Panc1 (cell line): ENCODE results near the gene UQCC5. TPM values are rescaled to one million over a fixed set of nuclear protein-coding genes. Genes with fewer than 3 reads are reported as not detected.

Source experiments
- ATAC-seq: fragments of 200-7000 bp; cut with Tn5 transposase; 2 replicates; pipeline ENCODE4 v1.9.1; 2020; ENCODE audit warnings: mild to moderate bottlenecking, moderate library complexity
- BruUV-seq: library from RNA; stranded (reverse); fragments of 400-500 nt; replicated peaks from 2 replicates; lab custom pipeline; 2021; lab: Mats Ljungman, UMichigan
- CTCF ChIA-PET: fragments of 300-600 bp; sonication (Branson Sonifier 250); formaldehyde crosslinking; loops from one replicate; lab custom pipeline; 2022; ENCODE audit warnings: antibody characterized with exemption; lab: Charles Lee
- POLR2A ChIA-PET: fragments of 300-600 bp; sonication (Branson Sonifier 250); formaldehyde crosslinking; loops from one replicate; lab custom pipeline; 2022; ENCODE audit warnings: antibody characterized with exemption; lab: Charles Lee
- DNase-seq: peaks from one replicate; pipeline ENCODE4 v3.0.0-alpha.2; 2010; ENCODE audit warnings: low read depth, low spot score
- H3K27ac ChIP-seq: 2 replicates; pipeline ENCODE4 v1.5.1; 2011; ENCODE audit warnings: mild to moderate bottlenecking, low read length, inconsistent platforms
- H3K27me3 ChIP-seq: fragments of 200-500 bp; sonication (Bioruptor generic); 2 replicates; pipeline ENCODE4 v1.6.0; 2014; ENCODE audit warnings: low read length, inconsistent platforms; ENCODE audit not compliant: control insufficient read depth, insufficient read depth
- H3K36me3 ChIP-seq: fragments of 200-500 bp; sonication (Bioruptor generic); 2 replicates; pipeline ENCODE4 v1.5.1; 2014; ENCODE audit warnings: inconsistent platforms, mild to moderate bottlenecking, low read length, moderate library complexity; ENCODE audit not compliant: control insufficient read depth, insufficient read depth
- H3K4me1 ChIP-seq: 2 replicates; pipeline ENCODE4 v1.5.1; 2011; ENCODE audit warnings: inconsistent platforms, mild to moderate bottlenecking, low read length, moderate library complexity; ENCODE audit not compliant: control insufficient read depth, insufficient read depth
- H3K4me3 ChIP-seq, 2 experiments: 2 replicates each; pipeline ENCODE4 v1.5.1; 2011 to 2012; ENCODE audit warnings: low read depth in 2 of 2, low read length in 2 of 2, mild to moderate bottlenecking in 2 of 2, inconsistent platforms in 1 of 2, moderate library complexity in 1 of 2
- H3K9me3 ChIP-seq: fragments of 200-500 bp; sonication (Bioruptor generic); 2 replicates; pipeline ENCODE4 v1.5.1; 2014; ENCODE audit warnings: low read depth, mild to moderate bottlenecking, inconsistent platforms, low read length, moderate library complexity; ENCODE audit not compliant: control insufficient read depth, insufficient read depth
- POLR2AphosphoS5 ChIP-seq: IDR thresholded peaks from 2 replicates; pipeline ENCODE4 v1.6.1; 2012; ENCODE audit warnings: mild to moderate bottlenecking, low read depth, low read length, moderate library complexity
- SIN3A ChIP-seq: IDR thresholded peaks from 2 replicates; pipeline ENCODE4 v1.6.1; 2012; ENCODE audit warnings: low read depth, mild to moderate bottlenecking, low read length, moderate library complexity, borderline replicate concordance; ENCODE audit not compliant: insufficient read depth
- TCF7L2 ChIP-seq: IDR thresholded peaks from 2 replicates; pipeline ENCODE4 v1.6.1; 2011; ENCODE audit warnings: mild to moderate bottlenecking, low read depth, low read length, inconsistent platforms
- in situ Hi-C: cut with HindIII; loops from 2 replicates; pipeline ENCODE4 v1.10.0; 2016; ENCODE audit warnings: low sequenced_read_pairs, low pct_unique_long_range_greater_than_20kb
- intact Hi-C: fragments of 100-400 bp; cut with micrococcal nuclease; formaldehyde crosslinking; loops from one replicate; pipeline ENCODE4 v1.10.0; 2022; ENCODE audit not compliant: unreplicated experiment
- total RNA-seq: library from RNA; stranded (reverse); gene quantifications from one replicate; pipeline ENCODE4 v1.2.1, GENCODE V29; 2021; ENCODE audit not compliant: unreplicated experiment
- TF ChIP-seq, protein P1 (sequence below), 2 experiments: IDR thresholded peaks; 2 replicates each; pipeline ENCODE4 v1.6.1; 2011 to 2012; ENCODE audit warnings: low read depth in 2 of 2, control low read depth in 1 of 2, low read length in 1 of 2, mild to moderate bottlenecking in 1 of 2, moderate library complexity in 1 of 2; ENCODE audit not compliant: insufficient read depth in 1 of 2
- TF ChIP-seq, protein P2 (sequence below): fragments of 450-650 bp; IDR thresholded peaks from 2 replicates; pipeline ENCODE4 v1.5.1; 2017; ENCODE audit warnings: mild to moderate bottlenecking

The UQCC5 gene
- total RNA-seq, 1 experiment from 2014 or later, result 27.3 TPM

DNA sequence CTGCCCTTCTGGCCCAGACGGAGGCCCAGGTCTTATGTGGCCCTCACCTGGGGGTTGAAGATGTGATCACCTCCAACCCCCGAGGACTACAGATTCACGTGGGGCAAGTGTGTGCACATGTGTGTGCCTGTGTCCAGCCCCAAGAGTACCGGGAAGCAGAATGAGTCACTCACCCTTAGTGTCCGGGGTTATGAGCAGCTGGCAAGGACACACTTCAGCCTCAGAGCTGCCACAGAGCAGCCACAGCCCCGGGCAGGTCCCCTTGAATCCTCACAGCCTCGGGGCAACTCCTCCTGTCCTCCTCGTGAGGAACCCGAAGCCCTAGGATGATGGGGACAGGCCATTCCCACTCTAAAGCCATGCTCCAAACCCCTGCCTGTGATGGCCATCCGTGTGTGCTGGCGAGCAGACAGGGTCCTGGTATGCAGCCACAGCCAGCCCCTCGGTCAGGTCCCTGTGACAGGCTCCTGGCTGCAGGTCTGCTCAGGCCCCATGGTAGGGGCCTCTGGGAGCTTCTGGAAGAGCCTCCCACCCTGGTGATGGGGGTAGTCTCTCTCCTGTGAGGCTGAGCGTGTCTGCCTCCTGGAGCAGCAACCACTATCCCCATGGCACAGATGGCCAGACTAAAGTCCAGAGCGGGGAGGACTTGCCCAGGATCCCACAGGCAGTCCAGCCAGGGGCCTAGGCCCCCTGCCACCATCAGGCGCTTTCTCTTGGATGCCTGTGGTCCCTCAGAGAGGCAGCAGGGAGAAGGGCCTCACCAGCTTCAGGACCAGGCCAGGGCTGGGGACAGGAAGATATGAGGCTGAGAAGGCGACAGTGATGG lies 40.4 kb upstream of the UQCC5 start:
- POLR2A ChIA-PET, result no interaction called here
- Histone ChIP-seq H3K27me3 (no peaks in the 10 kb centered on the region), H3K36me3 (no peaks in the 10 kb centered on the region), H3K4me3 (no peak overlapping the region), H3K4me1 (no peaks in the 10 kb centered on the region), H3K9me3 (no peaks in the 10 kb centered on the region), H3K27ac (no peak overlapping the region)
- BruUV-seq, result no TSS peak
- in situ Hi-C loops, result no loop called here
- ATAC-seq (no peak), DNase-seq (no peak)
- intact Hi-C loops, result no loop called here
- CTCF ChIA-PET, result no interaction called here
- TF ChIP-seq POLR2AphosphoS5 (no peak), SIN3A (no peak), TCF7L2 (no peak)
- TF ChIP-seq, protein P1, sequence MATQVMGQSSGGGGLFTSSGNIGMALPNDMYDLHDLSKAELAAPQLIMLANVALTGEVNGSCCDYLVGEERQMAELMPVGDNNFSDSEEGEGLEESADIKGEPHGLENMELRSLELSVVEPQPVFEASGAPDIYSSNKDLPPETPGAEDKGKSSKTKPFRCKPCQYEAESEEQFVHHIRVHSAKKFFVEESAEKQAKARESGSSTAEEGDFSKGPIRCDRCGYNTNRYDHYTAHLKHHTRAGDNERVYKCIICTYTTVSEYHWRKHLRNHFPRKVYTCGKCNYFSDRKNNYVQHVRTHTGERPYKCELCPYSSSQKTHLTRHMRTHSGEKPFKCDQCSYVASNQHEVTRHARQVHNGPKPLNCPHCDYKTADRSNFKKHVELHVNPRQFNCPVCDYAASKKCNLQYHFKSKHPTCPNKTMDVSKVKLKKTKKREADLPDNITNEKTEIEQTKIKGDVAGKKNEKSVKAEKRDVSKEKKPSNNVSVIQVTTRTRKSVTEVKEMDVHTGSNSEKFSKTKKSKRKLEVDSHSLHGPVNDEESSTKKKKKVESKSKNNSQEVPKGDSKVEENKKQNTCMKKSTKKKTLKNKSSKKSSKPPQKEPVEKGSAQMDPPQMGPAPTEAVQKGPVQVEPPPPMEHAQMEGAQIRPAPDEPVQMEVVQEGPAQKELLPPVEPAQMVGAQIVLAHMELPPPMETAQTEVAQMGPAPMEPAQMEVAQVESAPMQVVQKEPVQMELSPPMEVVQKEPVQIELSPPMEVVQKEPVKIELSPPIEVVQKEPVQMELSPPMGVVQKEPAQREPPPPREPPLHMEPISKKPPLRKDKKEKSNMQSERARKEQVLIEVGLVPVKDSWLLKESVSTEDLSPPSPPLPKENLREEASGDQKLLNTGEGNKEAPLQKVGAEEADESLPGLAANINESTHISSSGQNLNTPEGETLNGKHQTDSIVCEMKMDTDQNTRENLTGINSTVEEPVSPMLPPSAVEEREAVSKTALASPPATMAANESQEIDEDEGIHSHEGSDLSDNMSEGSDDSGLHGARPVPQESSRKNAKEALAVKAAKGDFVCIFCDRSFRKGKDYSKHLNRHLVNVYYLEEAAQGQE (IDR thresholded peaks at IDR 0.05; ENCODE audit: insufficient read depth in 1 of 2, low read depth in 2 of 2, low read length in 1 of 2), result no peak
- TF ChIP-seq, protein P2, sequence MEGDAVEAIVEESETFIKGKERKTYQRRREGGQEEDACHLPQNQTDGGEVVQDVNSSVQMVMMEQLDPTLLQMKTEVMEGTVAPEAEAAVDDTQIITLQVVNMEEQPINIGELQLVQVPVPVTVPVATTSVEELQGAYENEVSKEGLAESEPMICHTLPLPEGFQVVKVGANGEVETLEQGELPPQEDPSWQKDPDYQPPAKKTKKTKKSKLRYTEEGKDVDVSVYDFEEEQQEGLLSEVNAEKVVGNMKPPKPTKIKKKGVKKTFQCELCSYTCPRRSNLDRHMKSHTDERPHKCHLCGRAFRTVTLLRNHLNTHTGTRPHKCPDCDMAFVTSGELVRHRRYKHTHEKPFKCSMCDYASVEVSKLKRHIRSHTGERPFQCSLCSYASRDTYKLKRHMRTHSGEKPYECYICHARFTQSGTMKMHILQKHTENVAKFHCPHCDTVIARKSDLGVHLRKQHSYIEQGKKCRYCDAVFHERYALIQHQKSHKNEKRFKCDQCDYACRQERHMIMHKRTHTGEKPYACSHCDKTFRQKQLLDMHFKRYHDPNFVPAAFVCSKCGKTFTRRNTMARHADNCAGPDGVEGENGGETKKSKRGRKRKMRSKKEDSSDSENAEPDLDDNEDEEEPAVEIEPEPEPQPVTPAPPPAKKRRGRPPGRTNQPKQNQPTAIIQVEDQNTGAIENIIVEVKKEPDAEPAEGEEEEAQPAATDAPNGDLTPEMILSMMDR, result no peak

DNA sequence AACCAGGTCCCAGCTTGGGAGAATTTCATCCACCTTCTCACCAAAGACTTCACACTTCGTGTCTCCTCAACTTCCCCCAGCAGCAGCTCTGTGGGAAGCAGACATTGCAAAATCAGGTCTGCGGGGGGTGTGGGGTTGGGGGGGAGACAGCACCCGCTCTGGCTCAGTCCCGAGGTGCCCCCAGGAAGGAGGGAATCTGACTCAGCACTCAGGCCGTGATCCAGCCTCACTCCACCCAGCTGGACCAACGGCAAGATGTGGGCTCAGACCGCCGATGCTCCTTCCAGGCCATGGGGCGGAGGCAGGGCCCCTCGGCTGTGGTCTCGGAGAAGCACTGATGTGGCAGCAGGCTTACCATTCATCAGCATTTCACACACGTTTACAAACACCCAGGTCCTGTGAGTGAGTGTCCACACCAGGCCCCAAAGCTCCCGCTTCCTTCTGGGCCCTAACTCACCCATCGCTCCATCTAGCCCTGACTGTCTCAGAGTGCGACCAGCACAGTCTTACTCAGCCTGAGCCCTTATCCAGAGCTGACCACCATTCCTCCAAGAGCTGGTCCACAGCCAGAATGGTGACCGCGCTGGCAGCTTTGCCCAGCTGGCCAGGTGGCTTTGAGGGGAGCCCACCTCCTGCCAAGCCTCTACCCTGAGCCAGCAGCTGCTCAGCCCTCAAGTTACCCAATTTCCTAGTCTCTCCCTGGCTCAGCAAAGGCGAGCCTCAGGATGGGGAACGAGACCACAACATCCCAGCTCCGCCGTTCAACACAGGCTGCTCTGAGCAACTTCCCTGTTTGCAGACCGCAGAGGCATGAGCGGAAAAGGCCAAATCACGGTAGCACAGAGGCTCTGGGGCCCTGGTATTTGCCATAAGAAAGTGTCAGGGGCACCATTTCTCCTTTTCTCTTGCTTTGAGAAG lies 38.0 kb upstream of the UQCC5 start:
- Histone ChIP-seq H3K36me3 (no peaks in the 10 kb centered on the region), H3K4me3 (no peak overlapping the region), H3K27ac (no peak overlapping the region), H3K4me1 (no peaks in the 10 kb centered on the region), H3K9me3 (no peaks in the 10 kb centered on the region), H3K27me3 (no peaks in the 10 kb centered on the region)
- DNase-seq (no peak), ATAC-seq (no peak)
- CTCF ChIA-PET, result no interaction called here
- in situ Hi-C loops (no loop called here), intact Hi-C loops (no loop called here)
- no TSS peak for BruUV-seq
- POLR2A ChIA-PET, result no interaction called here
- TF ChIP-seq, protein P1 (IDR thresholded peaks at IDR 0.05; ENCODE audit: insufficient read depth in 1 of 2, low read depth in 2 of 2, low read length in 1 of 2), result no peak
- no peak for TF ChIP-seq SIN3A
- TF ChIP-seq POLR2AphosphoS5, result no peak
- TF ChIP-seq TCF7L2, result no peak
- TF ChIP-seq, protein P2, result no peak
